Osteocyte (in vitro differentiated cells): Measurements from ENCODE around the gene ACTN4. TPM values are rescaled to one million over a fixed set of nuclear protein-coding genes. Genes with fewer than 3 reads are reported as not detected.
A peak's percentile ranks its signal among the peaks of the same experiment; 100 is the strongest.

Experiments
- DNase-seq: peaks from one replicate; pipeline ENCODE4 v3.0.0; 2021; ENCODE audit warnings: mixed read lengths; ENCODE audit not compliant: unreplicated experiment; ENCODE audit errors: extremely low spot score
- H3K27ac Mint-ChIP-seq: one replicate; pipeline ENCODE4 v1.8.0; 2021; ENCODE audit warnings: mild to moderate bottlenecking, mixed read lengths; ENCODE audit not compliant: unreplicated experiment
- H3K27me3 Mint-ChIP-seq: one replicate; pipeline ENCODE4 v1.8.0; 2021; ENCODE audit warnings: mixed read lengths; ENCODE audit not compliant: unreplicated experiment
- H3K36me3 Mint-ChIP-seq: one replicate; pipeline ENCODE4 v1.8.0; 2021; ENCODE audit warnings: mixed read lengths; ENCODE audit not compliant: unreplicated experiment
- H3K4me1 Mint-ChIP-seq: one replicate; pipeline ENCODE4 v1.8.0; 2021; ENCODE audit warnings: mixed read lengths; ENCODE audit not compliant: unreplicated experiment
- H3K4me3 Mint-ChIP-seq: one replicate; pipeline ENCODE4 v1.8.0; 2021; ENCODE audit warnings: mild to moderate bottlenecking, moderate library complexity, mixed read lengths; ENCODE audit not compliant: unreplicated experiment
- H3K9me3 Mint-ChIP-seq: one replicate; pipeline ENCODE4 v1.8.0; 2021; ENCODE audit warnings: mixed read lengths; ENCODE audit not compliant: unreplicated experiment
- total RNA-seq: library from RNA; stranded (reverse); gene quantifications from 2 replicates; pipeline ENCODE4 v1.2.1, GENCODE V29; 2021
- TF ChIP-seq, protein P1 (sequence below): fragments of 200-600 bp; sonication (generic); IDR thresholded peaks from 2 replicates; pipeline ENCODE4 v1.5.0; 2021; ENCODE audit warnings: antibody characterized with exemption, mild to moderate bottlenecking, moderate library complexity

The ACTN4 gene
- total RNA-seq, 1 donor from 2014 or later = 525 TPM

DNA sequence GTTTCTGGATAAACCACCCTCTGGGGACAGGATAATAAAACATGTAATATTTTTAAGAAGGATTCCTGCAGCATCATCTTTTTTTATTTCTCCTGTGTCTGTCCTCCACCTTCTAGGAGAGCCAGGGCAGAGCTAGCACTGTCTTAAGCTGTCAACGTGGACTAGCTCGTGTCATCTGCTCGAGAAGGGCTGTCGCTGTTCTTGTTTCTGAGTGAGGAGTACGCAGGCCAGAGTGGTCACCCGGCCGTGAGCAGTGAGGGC, 83.0 kb downstream of the ACTN4 start:
- peaks cover 24% of the 10 kb centered on the region for H3K36me3 Mint-ChIP-seq
- no peaks in the 10 kb centered on the region for H3K9me3 Mint-ChIP-seq
- no peaks in the 10 kb centered on the region for H3K27me3 Mint-ChIP-seq
- no peak for DNase-seq
- no peak overlapping the region for H3K4me3 Mint-ChIP-seq
- H3K27ac Mint-ChIP-seq = peak overlapping the region; percentile 63
- TF ChIP-seq, protein P1, sequence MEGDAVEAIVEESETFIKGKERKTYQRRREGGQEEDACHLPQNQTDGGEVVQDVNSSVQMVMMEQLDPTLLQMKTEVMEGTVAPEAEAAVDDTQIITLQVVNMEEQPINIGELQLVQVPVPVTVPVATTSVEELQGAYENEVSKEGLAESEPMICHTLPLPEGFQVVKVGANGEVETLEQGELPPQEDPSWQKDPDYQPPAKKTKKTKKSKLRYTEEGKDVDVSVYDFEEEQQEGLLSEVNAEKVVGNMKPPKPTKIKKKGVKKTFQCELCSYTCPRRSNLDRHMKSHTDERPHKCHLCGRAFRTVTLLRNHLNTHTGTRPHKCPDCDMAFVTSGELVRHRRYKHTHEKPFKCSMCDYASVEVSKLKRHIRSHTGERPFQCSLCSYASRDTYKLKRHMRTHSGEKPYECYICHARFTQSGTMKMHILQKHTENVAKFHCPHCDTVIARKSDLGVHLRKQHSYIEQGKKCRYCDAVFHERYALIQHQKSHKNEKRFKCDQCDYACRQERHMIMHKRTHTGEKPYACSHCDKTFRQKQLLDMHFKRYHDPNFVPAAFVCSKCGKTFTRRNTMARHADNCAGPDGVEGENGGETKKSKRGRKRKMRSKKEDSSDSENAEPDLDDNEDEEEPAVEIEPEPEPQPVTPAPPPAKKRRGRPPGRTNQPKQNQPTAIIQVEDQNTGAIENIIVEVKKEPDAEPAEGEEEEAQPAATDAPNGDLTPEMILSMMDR = no peak
- H3K4me1 Mint-ChIP-seq = peaks cover 23% of the 10 kb centered on the region

- no peaks in the 10 kb centered on the region for H3K9me3 Mint-ChIP-seq
- TF ChIP-seq, protein P1 = no peak
- peaks cover 24% of the 10 kb centered on the region for H3K4me1 Mint-ChIP-seq
- H3K4me3 Mint-ChIP-seq = no peak overlapping the region
- peaks cover 22% of the 10 kb centered on the region for H3K36me3 Mint-ChIP-seq
- no peak for DNase-seq
- no peaks in the 10 kb centered on the region for H3K27me3 Mint-ChIP-seq
- H3K27ac Mint-ChIP-seq = peak overlapping the region; percentile 63
Measured at GRCh38 chr19:38730731-38731589, 83.5 kb downstream of the ACTN4 start.

DNA sequence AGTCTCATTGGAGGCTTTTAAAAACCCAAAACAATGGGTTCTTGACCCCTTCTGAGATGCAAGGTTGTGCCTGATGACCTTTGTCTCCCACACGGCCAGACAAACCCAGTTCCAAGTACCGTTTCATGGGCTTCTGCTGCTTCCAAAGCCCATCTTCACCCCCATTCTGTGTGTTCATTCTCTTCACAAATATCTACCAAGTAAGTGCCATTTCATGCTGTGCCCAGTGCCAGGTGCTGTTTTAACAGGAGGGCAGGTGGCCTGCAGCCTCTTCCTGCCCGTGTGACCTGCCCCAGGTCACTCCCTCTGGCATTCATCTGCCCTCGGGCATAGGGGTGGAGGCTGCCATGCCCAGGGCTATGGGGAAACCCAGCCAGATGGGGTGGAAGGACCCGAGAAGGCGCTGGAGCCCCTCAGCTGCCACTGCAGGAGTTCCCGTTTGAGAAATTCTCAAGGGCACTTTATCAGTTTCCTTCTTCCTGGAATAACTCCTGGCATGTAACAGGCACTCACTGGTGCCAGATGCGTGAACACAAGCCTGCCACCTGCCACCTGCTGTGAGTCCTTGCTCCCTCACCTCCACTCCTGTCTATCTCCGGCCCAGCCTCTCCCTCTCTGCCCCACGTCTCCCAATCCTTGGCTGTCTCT, 84.3 kb downstream of the ACTN4 start:
- H3K9me3 Mint-ChIP-seq = no peaks in the 10 kb centered on the region
- TF ChIP-seq, protein P1 = no peak

GRCh38 chr19:38733241-38733492, 85.7 kb downstream of the ACTN4 start:
- Mint-ChIP-seq H3K4me1 (peaks cover 28% of the 10 kb centered on the region), H3K27me3 (no peaks in the 10 kb centered on the region), H3K9me3 (no peaks in the 10 kb centered on the region), H3K4me3 (no peak overlapping the region), H3K36me3 (peaks cover 18% of the 10 kb centered on the region), H3K27ac (peak overlapping the region; percentile 66)
- DNase-seq = no peak
- TF ChIP-seq, protein P1 = no peak

More for the DNA sequence above, 84.3 kb downstream of the ACTN4 start:
- Mint-ChIP-seq H3K4me3 (no peak overlapping the region), H3K4me1 (peaks cover 26% of the 10 kb centered on the region), H3K36me3 (peaks cover 18% of the 10 kb centered on the region), H3K27me3 (no peaks in the 10 kb centered on the region), H3K27ac (peak overlapping the region; percentile 58)
- no peak for DNase-seq

DNA sequence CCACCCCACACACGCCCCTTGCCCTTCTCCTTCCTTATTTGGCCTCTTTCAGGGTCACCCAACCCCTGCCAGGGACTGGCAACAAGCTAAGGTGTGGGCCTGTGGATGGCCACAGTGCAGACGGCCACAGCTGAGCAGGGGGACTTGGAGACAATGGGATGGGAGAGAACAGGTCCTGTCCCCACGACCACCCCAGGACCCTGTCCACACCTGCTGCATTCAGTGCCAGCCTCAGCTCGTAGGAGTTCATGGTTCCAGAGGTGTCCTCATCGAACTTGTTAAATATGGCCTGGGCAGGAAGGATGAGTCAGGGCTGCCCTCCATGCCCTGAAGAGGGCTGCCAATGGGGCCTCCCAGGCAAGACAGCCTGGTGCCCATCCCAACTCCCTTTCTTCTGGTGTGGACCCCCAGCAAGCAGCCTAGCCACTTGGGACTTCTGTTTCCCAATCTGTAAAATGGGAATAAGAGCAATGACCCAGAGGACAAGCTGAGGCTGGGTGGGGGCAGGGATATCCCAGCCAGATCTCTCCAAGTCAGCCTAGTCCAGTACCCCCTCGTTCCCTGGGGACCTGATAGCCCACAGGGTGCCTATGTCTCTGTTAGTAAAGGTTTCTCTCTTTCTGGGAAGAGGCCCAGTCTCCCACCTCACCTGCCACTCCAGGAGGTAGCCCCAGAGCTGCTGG, 86.2 kb downstream of the ACTN4 start:
- Mint-ChIP-seq H3K36me3 (peaks cover 18% of the 10 kb centered on the region), H3K4me3 (no peak overlapping the region), H3K27ac (peak overlapping the region; percentile 66), H3K9me3 (no peaks in the 10 kb centered on the region), H3K27me3 (no peaks in the 10 kb centered on the region), H3K4me1 (peaks cover 28% of the 10 kb centered on the region)
- TF ChIP-seq, protein P1 = no peak
- no peak for DNase-seq
